ENCODE results near the gene SNAPIN. TPM values are rescaled to one million over a fixed set of nuclear protein-coding genes. Genes with fewer than 3 reads are reported as not detected.

SNAPIN gene
- polyA plus RNA-seq, 1 of the 3 experiments (the other 2 are of a cell fraction), result 57.6 TPM

DNA sequence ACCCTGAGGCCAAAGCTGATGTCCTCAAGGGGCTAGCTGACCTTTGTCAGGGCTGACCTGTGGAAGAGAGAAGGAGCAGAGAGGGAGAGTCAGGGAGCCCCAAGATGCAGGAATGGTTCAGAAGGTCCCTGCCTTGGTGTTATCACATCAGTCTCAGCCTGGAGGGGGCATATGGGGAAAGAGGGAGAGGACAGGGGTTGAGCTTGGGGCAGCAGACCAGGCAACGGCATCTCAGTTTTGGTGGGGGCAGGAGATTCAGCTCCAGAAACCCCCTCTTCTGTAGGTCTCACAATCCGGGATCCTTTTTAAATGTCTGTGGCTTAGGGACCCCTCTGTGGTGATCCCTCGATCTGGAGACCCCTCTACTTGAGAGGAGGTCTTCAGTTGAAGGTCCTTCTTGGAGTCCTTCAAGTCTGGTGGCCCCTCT is 32.0 kb upstream of the SNAPIN start:
- Histone ChIP-seq H3K9ac (no peak overlapping the region), H2AFZ (ENCODE audit: low read depth) (no peak overlapping the region), H4K20me1 (ENCODE audit: insufficient read depth) (no peaks in the 10 kb centered on the region), H3K9me2 (no peaks in the 10 kb centered on the region), H3F3A (replicated peaks; ENCODE audit: insufficient read depth) (peaks cover 8% of the 10 kb centered on the region), H3K36me3 (replicated peaks in 1 of 2; ENCODE audit: control insufficient read depth in 1 of 2, insufficient read depth in 2 of 2, low read length in 1 of 2) (no peaks in the 10 kb centered on the region), H3K27ac (ENCODE audit: low read depth in 2 of 2, low read length in 1 of 2) (no peak overlapping the region), H3K4me3 (ENCODE audit: low read depth in 2 of 2, low read length in 1 of 2) (no peak overlapping the region), H3K27me3 (ENCODE audit: insufficient read depth) (no peaks in the 10 kb centered on the region), H3K4me2 (no peak overlapping the region), H3K79me2 (ENCODE audit: insufficient read depth) (no peaks in the 10 kb centered on the region), H3K4me1 (ENCODE audit: control insufficient read depth in 1 of 2, insufficient read depth in 2 of 2, low read depth in 1 of 2, low read length in 1 of 2) (peaks cover 10 to 11% of the 10 kb centered on the region in 2 experiments; a peak in 2 of 4 replicates), H3K9me3 (no peaks in the 10 kb centered on the region)
- 88% methylated on average over 2 of the region's 3 CpGs for WGBS (ENCODE audit: low lambda C conversion rate)
- DNase-seq, result no peak
- ChIA-PET CTCF (interaction anchor here (1.2 to 8.3 kb wide), 3 partner anchors 11 to 116 kb away, joined by 6 to 62 read pairs (median 13); partner anchors contain the start of genes S100A14 and S100A16), POLR2A (no interaction called here)
- TF ChIP-seq JUND (IDR thresholded peaks at IDR 0.05), result no peak
- TF ChIP-seq, protein P1, sequence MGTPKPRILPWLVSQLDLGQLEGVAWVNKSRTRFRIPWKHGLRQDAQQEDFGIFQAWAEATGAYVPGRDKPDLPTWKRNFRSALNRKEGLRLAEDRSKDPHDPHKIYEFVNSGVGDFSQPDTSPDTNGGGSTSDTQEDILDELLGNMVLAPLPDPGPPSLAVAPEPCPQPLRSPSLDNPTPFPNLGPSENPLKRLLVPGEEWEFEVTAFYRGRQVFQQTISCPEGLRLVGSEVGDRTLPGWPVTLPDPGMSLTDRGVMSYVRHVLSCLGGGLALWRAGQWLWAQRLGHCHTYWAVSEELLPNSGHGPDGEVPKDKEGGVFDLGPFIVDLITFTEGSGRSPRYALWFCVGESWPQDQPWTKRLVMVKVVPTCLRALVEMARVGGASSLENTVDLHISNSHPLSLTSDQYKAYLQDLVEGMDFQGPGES (IDR thresholded peaks at IDR 0.05; ENCODE audit: low read depth, low read length), result no peak
- no peak for TF ChIP-seq RCOR1 (IDR thresholded peaks at IDR 0.05; ENCODE audit: low read length)
- no peak for TF ChIP-seq RAD21 (IDR thresholded peaks at IDR 0.05; ENCODE audit: low read length)
- TF ChIP-seq, protein P2, sequence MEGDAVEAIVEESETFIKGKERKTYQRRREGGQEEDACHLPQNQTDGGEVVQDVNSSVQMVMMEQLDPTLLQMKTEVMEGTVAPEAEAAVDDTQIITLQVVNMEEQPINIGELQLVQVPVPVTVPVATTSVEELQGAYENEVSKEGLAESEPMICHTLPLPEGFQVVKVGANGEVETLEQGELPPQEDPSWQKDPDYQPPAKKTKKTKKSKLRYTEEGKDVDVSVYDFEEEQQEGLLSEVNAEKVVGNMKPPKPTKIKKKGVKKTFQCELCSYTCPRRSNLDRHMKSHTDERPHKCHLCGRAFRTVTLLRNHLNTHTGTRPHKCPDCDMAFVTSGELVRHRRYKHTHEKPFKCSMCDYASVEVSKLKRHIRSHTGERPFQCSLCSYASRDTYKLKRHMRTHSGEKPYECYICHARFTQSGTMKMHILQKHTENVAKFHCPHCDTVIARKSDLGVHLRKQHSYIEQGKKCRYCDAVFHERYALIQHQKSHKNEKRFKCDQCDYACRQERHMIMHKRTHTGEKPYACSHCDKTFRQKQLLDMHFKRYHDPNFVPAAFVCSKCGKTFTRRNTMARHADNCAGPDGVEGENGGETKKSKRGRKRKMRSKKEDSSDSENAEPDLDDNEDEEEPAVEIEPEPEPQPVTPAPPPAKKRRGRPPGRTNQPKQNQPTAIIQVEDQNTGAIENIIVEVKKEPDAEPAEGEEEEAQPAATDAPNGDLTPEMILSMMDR (IDR thresholded peaks at IDR 0.05), result no peak
- no peak for TF ChIP-seq YY1 (IDR thresholded peaks at IDR 0.05; ENCODE audit: low read depth)
- no peak for TF ChIP-seq CHD2 (IDR thresholded peaks at IDR 0.05; ENCODE audit: low read length, partially characterized antibody)
- no peak for TF ChIP-seq RFX5 (IDR thresholded peaks at IDR 0.05; ENCODE audit: low read length)
- TF ChIP-seq, protein P3, sequence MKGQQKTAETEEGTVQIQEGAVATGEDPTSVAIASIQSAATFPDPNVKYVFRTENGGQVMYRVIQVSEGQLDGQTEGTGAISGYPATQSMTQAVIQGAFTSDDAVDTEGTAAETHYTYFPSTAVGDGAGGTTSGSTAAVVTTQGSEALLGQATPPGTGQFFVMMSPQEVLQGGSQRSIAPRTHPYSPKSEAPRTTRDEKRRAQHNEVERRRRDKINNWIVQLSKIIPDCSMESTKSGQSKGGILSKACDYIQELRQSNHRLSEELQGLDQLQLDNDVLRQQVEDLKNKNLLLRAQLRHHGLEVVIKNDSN (IDR thresholded peaks at IDR 0.05; ENCODE audit: borderline replicate concordance, low read depth), result no peak
- no peak for TF ChIP-seq NFIC (IDR thresholded peaks at IDR 0.05; ENCODE audit: borderline replicate concordance)
- TF ChIP-seq FOXJ3 (CRISPR knock-in tag; IDR thresholded peaks at IDR 0.05), result no peak
- no peak for TF ChIP-seq EP300 (IDR thresholded peaks at IDR 0.05; ENCODE audit: borderline replicate concordance in 1 of 2, low read depth in 1 of 2, low read length in 1 of 2)
- TF ChIP-seq, protein P4, sequence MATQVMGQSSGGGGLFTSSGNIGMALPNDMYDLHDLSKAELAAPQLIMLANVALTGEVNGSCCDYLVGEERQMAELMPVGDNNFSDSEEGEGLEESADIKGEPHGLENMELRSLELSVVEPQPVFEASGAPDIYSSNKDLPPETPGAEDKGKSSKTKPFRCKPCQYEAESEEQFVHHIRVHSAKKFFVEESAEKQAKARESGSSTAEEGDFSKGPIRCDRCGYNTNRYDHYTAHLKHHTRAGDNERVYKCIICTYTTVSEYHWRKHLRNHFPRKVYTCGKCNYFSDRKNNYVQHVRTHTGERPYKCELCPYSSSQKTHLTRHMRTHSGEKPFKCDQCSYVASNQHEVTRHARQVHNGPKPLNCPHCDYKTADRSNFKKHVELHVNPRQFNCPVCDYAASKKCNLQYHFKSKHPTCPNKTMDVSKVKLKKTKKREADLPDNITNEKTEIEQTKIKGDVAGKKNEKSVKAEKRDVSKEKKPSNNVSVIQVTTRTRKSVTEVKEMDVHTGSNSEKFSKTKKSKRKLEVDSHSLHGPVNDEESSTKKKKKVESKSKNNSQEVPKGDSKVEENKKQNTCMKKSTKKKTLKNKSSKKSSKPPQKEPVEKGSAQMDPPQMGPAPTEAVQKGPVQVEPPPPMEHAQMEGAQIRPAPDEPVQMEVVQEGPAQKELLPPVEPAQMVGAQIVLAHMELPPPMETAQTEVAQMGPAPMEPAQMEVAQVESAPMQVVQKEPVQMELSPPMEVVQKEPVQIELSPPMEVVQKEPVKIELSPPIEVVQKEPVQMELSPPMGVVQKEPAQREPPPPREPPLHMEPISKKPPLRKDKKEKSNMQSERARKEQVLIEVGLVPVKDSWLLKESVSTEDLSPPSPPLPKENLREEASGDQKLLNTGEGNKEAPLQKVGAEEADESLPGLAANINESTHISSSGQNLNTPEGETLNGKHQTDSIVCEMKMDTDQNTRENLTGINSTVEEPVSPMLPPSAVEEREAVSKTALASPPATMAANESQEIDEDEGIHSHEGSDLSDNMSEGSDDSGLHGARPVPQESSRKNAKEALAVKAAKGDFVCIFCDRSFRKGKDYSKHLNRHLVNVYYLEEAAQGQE (IDR thresholded peaks at IDR 0.05; ENCODE audit: low read depth, low read length), result no peak
- no peak for TF ChIP-seq ELF1 (IDR thresholded peaks at IDR 0.05)
- TF ChIP-seq, protein P5, sequence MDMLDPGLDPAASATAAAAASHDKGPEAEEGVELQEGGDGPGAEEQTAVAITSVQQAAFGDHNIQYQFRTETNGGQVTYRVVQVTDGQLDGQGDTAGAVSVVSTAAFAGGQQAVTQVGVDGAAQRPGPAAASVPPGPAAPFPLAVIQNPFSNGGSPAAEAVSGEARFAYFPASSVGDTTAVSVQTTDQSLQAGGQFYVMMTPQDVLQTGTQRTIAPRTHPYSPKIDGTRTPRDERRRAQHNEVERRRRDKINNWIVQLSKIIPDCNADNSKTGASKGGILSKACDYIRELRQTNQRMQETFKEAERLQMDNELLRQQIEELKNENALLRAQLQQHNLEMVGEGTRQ (IDR thresholded peaks at IDR 0.05; ENCODE audit: borderline replicate concordance, low read depth, low read length), result no peak
- TF ChIP-seq RXRA (IDR thresholded peaks at IDR 0.05; ENCODE audit: borderline replicate concordance, low read depth), result no peak
- TF ChIP-seq EZH2phosphoT487 (IDR thresholded peaks at IDR 0.05; ENCODE audit: borderline replicate concordance, low read depth), result no peak
- no peak for TF ChIP-seq TCF12 (IDR thresholded peaks at IDR 0.05)
- no peak for TF ChIP-seq FOXM1 (IDR thresholded peaks at IDR 0.05; ENCODE audit: low read depth)
- TF ChIP-seq NRF1 (IDR thresholded peaks at IDR 0.05; ENCODE audit: low read depth, low read length), result no peak
